HG03097 (cell line): ENCODE measurements around the gene CASKIN1.

Source experiments
- ATAC-seq: cut with Tn5 transposase; IDR thresholded peaks from one replicate; pipeline ENCODE4 v1.9.1; 2021; ENCODE audit not compliant: unreplicated experiment, low FRiP score

Gene CASKIN1

GRCh38 chr16:2178321-2179106 lies 17.9 kb downstream of the CASKIN1 start:
- no peak for ATAC-seq

DNA sequence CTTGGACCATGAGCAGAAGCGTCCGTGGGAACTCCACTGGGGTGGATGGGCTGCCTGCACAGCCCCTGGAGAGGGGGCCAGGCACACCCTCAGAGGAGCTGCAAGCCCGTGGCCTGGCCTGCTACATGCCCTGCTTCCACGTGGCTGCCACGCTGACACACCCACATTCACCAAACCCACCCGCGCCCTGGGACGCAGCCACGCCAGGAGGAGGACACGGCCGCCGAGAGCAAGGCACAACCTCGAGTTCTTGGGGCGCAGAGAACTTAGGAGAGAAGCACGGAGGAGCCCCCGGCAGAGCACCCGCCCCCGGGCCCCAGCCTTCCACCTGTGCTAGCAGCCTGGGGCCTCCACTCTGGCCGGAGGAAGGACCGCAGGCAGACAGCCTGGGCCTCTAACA lies 18.8 kb downstream of the CASKIN1 start:
- no peak for ATAC-seq

DNA sequence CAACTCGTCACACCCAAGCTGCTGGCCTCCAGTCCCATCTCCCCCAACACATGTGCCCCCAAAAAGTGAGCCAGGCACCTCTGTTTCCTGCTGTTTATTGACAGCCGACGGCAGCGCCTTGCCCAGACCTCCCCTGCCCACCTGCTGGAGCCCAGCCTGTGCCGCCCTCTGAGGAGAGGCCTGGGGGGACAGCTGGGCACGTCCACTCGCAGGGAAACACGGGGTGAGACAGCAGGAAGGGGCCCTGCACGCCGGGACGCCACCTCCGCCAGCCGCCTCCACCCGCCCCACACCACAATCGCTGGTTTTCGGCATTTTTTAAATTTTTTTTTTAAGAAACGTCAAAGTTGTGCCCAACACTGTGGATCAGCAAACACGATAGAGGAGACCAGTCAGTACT lies 19.3 kb downstream of the CASKIN1 start:
- ATAC-seq, result no peak

DNA sequence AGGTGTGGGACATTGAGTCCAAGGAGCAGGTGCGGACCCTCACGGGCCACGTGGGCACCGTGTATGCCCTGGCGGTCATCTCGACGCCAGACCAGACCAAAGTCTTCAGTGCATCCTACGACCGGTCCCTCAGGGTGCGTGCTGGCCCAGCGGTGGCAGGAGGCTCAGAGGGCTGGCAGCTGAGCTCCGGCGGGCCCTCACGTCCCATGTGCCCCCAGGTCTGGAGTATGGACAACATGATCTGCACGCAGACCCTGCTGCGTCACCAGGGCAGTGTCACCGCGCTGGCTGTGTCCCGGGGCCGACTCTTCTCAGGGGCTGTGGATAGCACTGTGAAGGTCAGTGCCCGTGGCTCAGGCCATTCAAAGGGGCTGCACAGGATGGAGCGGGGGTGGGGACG lies 20.4 kb downstream of the CASKIN1 start:
- ATAC-seq, result no peak

DNA sequence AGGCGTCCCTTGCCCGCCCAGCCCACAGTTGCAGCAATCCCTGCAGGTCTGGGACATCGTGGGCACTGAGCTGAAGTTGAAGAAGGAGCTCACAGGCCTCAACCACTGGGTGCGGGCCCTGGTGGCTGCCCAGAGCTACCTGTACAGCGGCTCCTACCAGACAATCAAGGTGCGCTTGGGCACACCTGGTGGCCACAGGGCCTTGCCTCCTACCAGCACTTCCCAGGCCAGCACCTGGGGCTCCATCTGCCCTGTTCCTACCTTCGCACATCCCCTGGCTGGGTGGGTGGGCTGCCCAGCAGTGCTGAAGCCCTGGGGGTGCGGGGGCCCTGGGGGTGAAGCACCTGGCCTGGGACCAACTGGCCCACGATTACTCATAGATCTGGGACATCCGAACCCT lies 21.0 kb downstream of the CASKIN1 start:
- ATAC-seq, result no peak

DNA sequence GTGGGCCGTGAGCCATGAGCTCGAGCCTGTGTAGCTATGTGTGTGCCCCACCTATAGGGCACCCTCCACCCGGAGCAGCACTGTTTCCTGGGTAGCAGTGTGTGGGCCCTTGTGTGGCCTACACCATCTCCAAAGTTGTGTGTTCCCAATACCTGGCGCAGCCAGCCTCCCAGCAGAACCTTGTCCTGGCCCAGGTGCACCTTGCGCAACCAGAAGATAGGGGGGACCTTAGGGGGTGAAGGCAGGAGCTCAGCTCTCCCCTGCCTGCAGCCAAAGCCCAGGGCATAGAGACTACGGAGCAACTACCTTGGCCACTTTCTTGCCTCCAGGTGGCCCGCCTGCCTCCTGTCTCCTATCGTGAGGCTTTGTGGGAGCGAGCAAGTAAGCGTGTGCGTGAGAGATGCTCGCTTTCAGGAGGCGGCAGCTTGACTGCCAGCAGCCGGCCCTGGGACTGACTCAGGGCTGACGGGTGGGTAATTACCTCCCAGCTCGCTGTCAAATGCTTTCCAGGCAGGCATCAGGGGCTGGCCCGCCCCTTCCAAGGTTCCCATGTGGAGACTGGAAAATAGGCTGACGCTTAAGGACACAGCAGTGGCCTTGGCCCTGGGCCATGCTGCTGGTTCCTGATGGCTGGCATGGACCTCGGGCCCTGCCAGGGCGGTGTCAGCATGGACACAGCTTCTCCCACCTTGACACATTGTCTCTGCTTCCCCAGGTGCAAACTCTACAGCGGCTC lies 21.8 kb downstream of the CASKIN1 start:
- ATAC-seq, result no peak

DNA sequence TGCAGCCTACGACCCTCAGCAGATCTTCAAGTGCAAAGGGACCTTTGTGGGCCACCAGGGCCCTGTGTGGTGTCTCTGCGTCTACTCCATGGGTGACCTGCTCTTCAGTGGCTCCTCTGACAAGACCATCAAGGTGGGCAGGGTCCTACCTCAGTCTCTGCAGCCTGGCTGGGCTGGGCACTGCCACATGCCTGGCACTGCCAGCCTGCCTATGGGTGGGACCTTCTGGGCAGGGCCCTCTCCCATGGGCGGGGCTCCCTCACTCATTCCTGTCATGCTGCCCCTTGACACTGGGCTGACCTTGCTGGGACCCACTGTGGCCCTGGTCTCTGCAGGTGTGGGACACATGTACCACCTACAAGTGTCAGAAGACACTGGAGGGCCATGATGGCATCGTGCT lies 22.5 kb downstream of the CASKIN1 start:
- no peak for ATAC-seq

GRCh38 chr16:2173366-2173765 lies 23.0 kb downstream of the CASKIN1 start:
- ATAC-seq, result no peak

- no peak for ATAC-seq
These were observed 23.6 kb downstream of the CASKIN1 start for GRCh38 chr16:2172688-2173335.

DNA sequence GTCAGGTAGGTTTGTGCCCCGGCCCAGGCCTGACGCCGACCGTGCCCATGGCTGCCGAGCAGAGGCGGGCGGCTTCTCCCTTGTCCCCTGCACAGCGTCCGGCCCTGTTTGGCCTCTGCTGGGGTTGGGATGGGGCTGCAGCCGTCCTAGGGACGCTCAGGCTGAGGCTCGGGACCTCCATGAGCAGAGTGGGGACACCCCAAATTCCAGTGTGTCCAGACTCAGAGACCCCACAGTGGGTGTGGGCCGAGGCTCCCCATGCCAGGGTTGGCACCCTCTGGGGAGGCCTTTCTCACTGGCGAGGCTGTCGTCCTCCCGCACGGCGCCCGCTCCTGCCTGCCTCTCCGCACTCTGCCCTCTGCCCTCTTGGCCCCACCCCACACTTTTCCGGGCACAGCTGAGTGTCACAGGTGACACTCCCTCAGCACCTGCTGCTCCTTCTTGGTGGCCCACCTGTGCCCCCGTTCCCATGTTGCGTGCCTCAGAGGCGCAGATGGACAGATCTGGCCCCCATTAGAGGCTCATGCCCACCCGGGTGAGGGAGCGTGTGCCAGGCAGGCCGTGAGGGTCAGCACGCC lies 24.7 kb downstream of the CASKIN1 start:
- ATAC-seq, result no peak

DNA sequence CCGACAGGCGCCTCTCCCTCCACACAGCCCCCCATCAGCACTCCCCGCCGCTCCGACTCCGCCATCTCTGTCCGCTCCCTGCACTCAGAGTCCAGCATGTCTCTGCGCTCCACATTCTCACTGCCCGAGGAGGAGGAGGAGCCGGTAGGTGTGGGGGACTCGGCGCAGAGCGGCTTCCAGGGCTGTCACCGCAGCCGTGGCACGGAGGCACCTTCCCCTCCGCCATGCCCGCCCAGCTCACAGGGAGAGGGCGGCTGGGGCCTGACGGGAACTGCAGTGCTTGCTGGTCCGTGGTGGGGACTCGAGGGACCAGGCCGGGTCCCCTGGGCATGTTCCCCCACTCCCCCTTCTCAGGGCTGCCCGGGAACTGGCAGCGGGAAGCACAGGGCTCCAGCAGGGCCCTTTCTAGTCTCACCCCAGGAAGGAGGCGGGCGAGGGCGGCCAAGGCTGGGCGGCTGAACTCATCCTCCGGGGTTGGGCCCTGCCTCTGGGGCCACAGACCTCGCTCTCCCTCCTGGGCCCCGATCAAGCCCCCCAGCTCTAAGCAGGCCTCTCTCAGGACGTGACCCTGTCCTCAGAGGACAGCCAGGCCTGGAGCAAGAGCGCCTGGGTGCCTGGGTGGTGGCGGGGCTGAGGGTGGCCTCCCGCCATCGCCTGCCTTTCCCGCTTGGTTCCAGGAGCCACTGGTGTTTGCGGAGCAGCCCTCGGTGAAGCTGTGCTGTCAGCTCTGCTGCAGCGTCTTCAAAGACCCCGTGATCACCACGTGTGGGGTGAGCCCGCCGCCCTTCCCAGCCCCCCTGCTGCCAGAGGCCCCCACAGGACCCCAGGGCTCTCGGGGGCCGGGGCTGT lies 25.6 kb downstream of the CASKIN1 start:
- no peak for ATAC-seq

DNA sequence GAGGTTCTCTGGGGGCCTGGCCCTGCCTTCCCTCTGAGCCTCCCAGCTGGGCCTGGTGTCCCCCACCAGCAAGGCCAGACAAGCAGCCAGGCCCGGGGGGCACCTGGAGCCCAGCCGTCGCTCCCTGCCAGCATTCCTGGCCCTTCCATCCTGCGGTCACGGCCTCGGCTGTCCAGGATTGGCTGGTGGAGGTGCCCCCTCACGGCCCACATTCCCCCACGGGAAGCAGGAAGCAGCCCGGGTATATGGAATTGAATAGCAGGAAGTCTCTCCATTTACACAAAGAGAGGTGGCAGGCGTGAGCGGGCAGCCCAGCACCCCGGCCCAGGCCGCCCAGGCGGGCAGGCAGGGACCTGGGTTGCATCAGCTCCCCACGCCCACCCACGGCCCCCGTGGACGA lies 26.3 kb downstream of the CASKIN1 start:
- no peak for ATAC-seq

GRCh38 chr16:2167068-2167638 lies 29.3 kb downstream of the CASKIN1 start:
- ATAC-seq, result no peak

- no peak for ATAC-seq
These were observed 29.9 kb downstream of the CASKIN1 start for GRCh38 chr16:2166263-2167067.

GRCh38 chr16:2165861-2166260 lies 30.5 kb downstream of the CASKIN1 start:
- ATAC-seq, result no peak

DNA sequence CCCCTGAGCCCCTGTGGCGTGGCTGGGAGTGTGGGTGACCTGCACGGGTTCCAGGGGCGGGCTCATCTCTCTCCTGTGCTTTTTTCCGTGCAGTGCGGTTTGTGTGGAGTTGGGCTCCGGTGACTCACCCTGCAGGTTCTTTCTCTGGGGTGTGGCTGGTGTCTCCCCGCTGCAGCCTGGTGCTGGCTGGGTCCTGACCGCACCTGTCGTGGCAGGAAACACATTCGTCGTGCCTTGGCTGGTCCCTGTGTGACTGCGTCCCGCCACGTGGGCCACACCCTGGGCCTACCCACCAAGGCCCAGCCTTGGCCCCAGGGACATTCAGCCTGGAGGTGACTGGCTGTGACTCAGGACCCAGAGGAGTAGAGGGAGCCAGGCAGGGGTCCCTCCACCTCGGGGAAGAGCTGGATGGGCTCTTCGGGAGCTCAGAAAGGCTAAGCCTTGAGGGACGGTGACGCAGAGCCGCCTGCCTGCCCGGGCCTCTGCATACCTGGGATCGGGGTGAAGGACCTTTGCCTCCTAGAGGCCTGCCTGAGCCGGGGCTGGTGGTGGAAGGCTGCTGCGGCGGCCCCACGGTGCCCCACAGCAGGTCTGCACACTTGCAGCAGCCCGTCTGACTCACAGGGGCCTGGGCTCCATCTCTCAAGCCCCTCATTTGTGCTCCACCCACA lies 33.1 kb downstream of the CASKIN1 start:
- no peak for ATAC-seq

GRCh38 chr16:2162676-2163118 lies 33.7 kb downstream of the CASKIN1 start:
- no peak for ATAC-seq

GRCh38 chr16:2161911-2162310 lies 34.5 kb downstream of the CASKIN1 start:
- no peak for ATAC-seq
